Stimulated activated naive CD8-positive, alpha-beta T cell treated with anti-CD3 and anti-CD28 coated beads, Interleukin-15, Interleukin-2, amounts not matched to agents 100 ng/mL and 50 ng/mL, for 24 hours (primary cell): ENCODE data around the gene POU6F1.
"Not testable (repeated sequence)": the region's sequence is repeated elsewhere in the genome, so short reads cannot be mapped to it uniquely, and the experiment has no call there.

Source experiments
- H3K27ac Mint-ChIP-seq: one replicate; pipeline ENCODE4 v1.8.0; 2021; ENCODE audit warnings: mild to moderate bottlenecking, mixed read lengths
- H3K27me3 Mint-ChIP-seq: one replicate; pipeline ENCODE4 v1.8.0; 2021; ENCODE audit warnings: mixed read lengths
- H3K36me3 Mint-ChIP-seq: one replicate; pipeline ENCODE4 v1.8.0; 2021; ENCODE audit warnings: low read depth, mixed read lengths
- H3K4me1 Mint-ChIP-seq: one replicate; pipeline ENCODE4 v1.8.0; 2021; ENCODE audit warnings: low read depth, mixed read lengths
- H3K4me3 Mint-ChIP-seq: one replicate; pipeline ENCODE4 v1.8.0; 2021; ENCODE audit warnings: mild to moderate bottlenecking, mixed read lengths
- H3K9me3 Mint-ChIP-seq: one replicate; pipeline ENCODE4 v1.8.0; 2021; ENCODE audit warnings: mixed read lengths

Gene POU6F1

GRCh38 chr12:51217968-51218606 is at the start of gene POU6F1:
Gene POU6F1 (minus strand): TSS chr12:51218062. CDS start chr12:51206836, 11,226 bp downstream.
- Mint-ChIP-seq H3K4me1 (peaks cover 20% of the 10 kb centered on the region), H3K36me3 (no peaks in the 10 kb centered on the region), H3K9me3 (no peaks in the 10 kb centered on the region), H3K4me3 (peak within 1 kb of the TSS; percentile 88), H3K27me3 (no peaks in the 10 kb centered on the region), H3K27ac (peak within 1 kb of the TSS; percentile 99)

GRCh38 chr12:51265024-51265423 is 47.2 kb upstream of the POU6F1 start:
- Mint-ChIP-seq H3K9me3 (no peaks in the 10 kb centered on the region), H3K27me3 (peaks cover 8% of the 10 kb centered on the region), H3K36me3 (no peaks in the 10 kb centered on the region), H3K4me3 (peak overlapping the region; percentile 8), H3K27ac (no peak overlapping the region), H3K4me1 (peaks cover 34% of the 10 kb centered on the region)

- Mint-ChIP-seq H3K4me3 (no peak overlapping the region), H3K9me3 (no peaks in the 10 kb centered on the region), H3K27ac (no peak overlapping the region), H3K27me3 (peaks cover 6% of the 10 kb centered on the region), H3K36me3 (no peaks in the 10 kb centered on the region), H3K4me1 (peaks cover 31% of the 10 kb centered on the region)
Measured at GRCh38 chr12:51264297-51264696, 46.4 kb upstream of the POU6F1 start.

- H3K4me1 Mint-ChIP-seq: peaks cover 27% of the 10 kb centered on the region
- H3K4me3 Mint-ChIP-seq: no peak overlapping the region
- H3K27ac Mint-ChIP-seq: no peak overlapping the region
- H3K9me3 Mint-ChIP-seq: no peaks in the 10 kb centered on the region
- no peaks in the 10 kb centered on the region for H3K36me3 Mint-ChIP-seq
- H3K27me3 Mint-ChIP-seq: no peaks in the 10 kb centered on the region
Measured at GRCh38 chr12:51263341-51263740, 45.5 kb upstream of the POU6F1 start.

GRCh38 chr12:51262758-51263177 is 44.9 kb upstream of the POU6F1 start:
- H3K9me3 Mint-ChIP-seq: no peaks in the 10 kb centered on the region
- no peaks in the 10 kb centered on the region for H3K27me3 Mint-ChIP-seq
- no peak overlapping the region for H3K27ac Mint-ChIP-seq
- H3K4me1 Mint-ChIP-seq: peaks cover 27% of the 10 kb centered on the region
- H3K4me3 Mint-ChIP-seq: no peak overlapping the region
- H3K36me3 Mint-ChIP-seq: no peaks in the 10 kb centered on the region

GRCh38 chr12:51259600-51259999 is 41.7 kb upstream of the POU6F1 start:
- H3K9me3 Mint-ChIP-seq, H3K36me3 Mint-ChIP-seq, H3K4me3 Mint-ChIP-seq, H3K27ac Mint-ChIP-seq, H3K27me3 Mint-ChIP-seq: not testable (repeated sequence)
- peaks cover 13% of the 10 kb centered on the region for H3K4me1 Mint-ChIP-seq

GRCh38 chr12:51254536-51254935 is 36.7 kb upstream of the POU6F1 start:
- Mint-ChIP-seq H3K27ac (no peak overlapping the region), H3K9me3 (no peaks in the 10 kb centered on the region), H3K27me3 (no peaks in the 10 kb centered on the region), H3K4me1 (no peaks in the 10 kb centered on the region), H3K4me3 (no peak overlapping the region), H3K36me3 (no peaks in the 10 kb centered on the region)

- Mint-ChIP-seq H3K4me1 (peaks cover 3% of the 10 kb centered on the region), H3K4me3 (no peak overlapping the region), H3K36me3 (peaks cover 2% of the 10 kb centered on the region), H3K27ac (no peak overlapping the region), H3K27me3 (no peaks in the 10 kb centered on the region), H3K9me3 (no peaks in the 10 kb centered on the region)
Measured at GRCh38 chr12:51253276-51253675, 35.4 kb upstream of the POU6F1 start.

GRCh38 chr12:51247523-51248206 is 29.8 kb upstream of the POU6F1 start:
- Mint-ChIP-seq H3K36me3 (peaks cover 24% of the 10 kb centered on the region), H3K9me3 (no peaks in the 10 kb centered on the region), H3K4me3 (no peak overlapping the region), H3K27ac (peak overlapping the region; percentile 61), H3K27me3 (no peaks in the 10 kb centered on the region), H3K4me1 (peaks cover 40% of the 10 kb centered on the region)

GRCh38 chr12:51246254-51246853 is 28.5 kb upstream of the POU6F1 start:
- H3K36me3 Mint-ChIP-seq: peaks cover 34% of the 10 kb centered on the region
- peaks cover 49% of the 10 kb centered on the region for H3K4me1 Mint-ChIP-seq
- no peaks in the 10 kb centered on the region for H3K27me3 Mint-ChIP-seq
- H3K9me3 Mint-ChIP-seq: no peaks in the 10 kb centered on the region
- H3K4me3 Mint-ChIP-seq: peak overlapping the region; percentile 31
- peak overlapping the region; percentile 82 for H3K27ac Mint-ChIP-seq

- Mint-ChIP-seq H3K36me3 (peaks cover 41% of the 10 kb centered on the region), H3K4me1 (peaks cover 56% of the 10 kb centered on the region), H3K9me3 (no peaks in the 10 kb centered on the region), H3K27ac (peak overlapping the region; percentile 82), H3K27me3 (no peaks in the 10 kb centered on the region), H3K4me3 (no peak overlapping the region)
Measured at GRCh38 chr12:51245476-51246253, 27.8 kb upstream of the POU6F1 start.

GRCh38 chr12:51244269-51244668 is 26.4 kb upstream of the POU6F1 start:
- peaks cover 67% of the 10 kb centered on the region for H3K4me1 Mint-ChIP-seq
- H3K27me3 Mint-ChIP-seq: no peaks in the 10 kb centered on the region
- H3K4me3 Mint-ChIP-seq: no peak overlapping the region
- H3K36me3 Mint-ChIP-seq: peaks cover 47% of the 10 kb centered on the region
- H3K9me3 Mint-ChIP-seq: no peaks in the 10 kb centered on the region
- H3K27ac Mint-ChIP-seq: no peak overlapping the region

GRCh38 chr12:51242876-51243275 is 25.0 kb upstream of the POU6F1 start:
- H3K36me3 Mint-ChIP-seq: peaks cover 44% of the 10 kb centered on the region
- peak overlapping the region; percentile 1 for H3K4me3 Mint-ChIP-seq
- H3K27ac Mint-ChIP-seq: peak overlapping the region; percentile 33
- no peaks in the 10 kb centered on the region for H3K27me3 Mint-ChIP-seq
- no peaks in the 10 kb centered on the region for H3K9me3 Mint-ChIP-seq
- H3K4me1 Mint-ChIP-seq: peaks cover 66% of the 10 kb centered on the region

GRCh38 chr12:51242120-51242519 is 24.3 kb upstream of the POU6F1 start:
- Mint-ChIP-seq H3K27ac (peak overlapping the region; percentile 66), H3K4me3 (no peak overlapping the region), H3K27me3 (no peaks in the 10 kb centered on the region), H3K4me1 (peaks cover 61% of the 10 kb centered on the region), H3K9me3 (no peaks in the 10 kb centered on the region), H3K36me3 (peaks cover 44% of the 10 kb centered on the region)

- Mint-ChIP-seq H3K9me3 (no peaks in the 10 kb centered on the region), H3K36me3 (peaks cover 40% of the 10 kb centered on the region), H3K4me1 (peaks cover 52% of the 10 kb centered on the region), H3K4me3 (peak overlapping the region; percentile 94), H3K27ac (peak overlapping the region; percentile 75), H3K27me3 (no peaks in the 10 kb centered on the region)
Measured at GRCh38 chr12:51240971-51241370, 23.1 kb upstream of the POU6F1 start.
